ENCODE results near the gene RFX4.
"Not testable (repeated sequence)": the region's sequence is repeated elsewhere in the genome, so short reads cannot be mapped to it uniquely, and the experiment has no call there.

The RFX4 gene

DNA sequence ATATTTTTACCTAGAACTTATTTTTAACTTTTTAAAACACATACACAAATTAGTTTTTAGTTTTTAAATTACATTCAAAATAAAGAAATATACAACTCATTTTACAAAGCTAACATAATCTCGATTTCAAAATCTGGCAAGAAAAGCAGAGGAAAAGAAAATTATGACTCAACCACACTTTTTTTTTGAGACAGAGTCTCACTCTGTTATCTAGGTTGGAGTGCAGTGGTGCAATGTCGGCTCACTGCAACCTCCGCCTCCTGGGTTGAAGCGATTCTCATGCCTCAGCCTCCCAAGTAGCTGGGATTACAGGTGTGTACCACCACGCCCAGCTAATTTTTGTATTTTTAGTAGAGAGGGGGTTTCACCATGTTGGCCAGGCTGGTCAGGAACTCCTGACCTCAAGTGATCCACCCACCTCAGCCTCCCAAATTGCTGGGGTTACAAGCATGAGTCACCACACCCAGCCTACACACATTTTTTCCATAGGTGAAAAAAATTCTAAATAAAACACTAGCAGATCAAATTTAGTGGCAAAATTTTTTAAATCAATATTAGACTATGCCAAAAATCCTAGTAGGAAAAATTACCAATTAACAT is 143.9 kb downstream of the RFX4 start:
- DNase-seq (ENCODE audit: low spot score) = not testable (repeated sequence)

- DNase-seq (ENCODE audit: low spot score) = no peak
These were observed 146.8 kb downstream of the RFX4 start for GRCh38 chr12:106729611-106730010.

- no peak for DNase-seq (ENCODE audit: low spot score)
These were observed 150.1 kb downstream of the RFX4 start for GRCh38 chr12:106732890-106733289.

- no peak for DNase-seq (ENCODE audit: low spot score)
These were observed 150.9 kb downstream of the RFX4 start for GRCh38 chr12:106733660-106734059.

DNA sequence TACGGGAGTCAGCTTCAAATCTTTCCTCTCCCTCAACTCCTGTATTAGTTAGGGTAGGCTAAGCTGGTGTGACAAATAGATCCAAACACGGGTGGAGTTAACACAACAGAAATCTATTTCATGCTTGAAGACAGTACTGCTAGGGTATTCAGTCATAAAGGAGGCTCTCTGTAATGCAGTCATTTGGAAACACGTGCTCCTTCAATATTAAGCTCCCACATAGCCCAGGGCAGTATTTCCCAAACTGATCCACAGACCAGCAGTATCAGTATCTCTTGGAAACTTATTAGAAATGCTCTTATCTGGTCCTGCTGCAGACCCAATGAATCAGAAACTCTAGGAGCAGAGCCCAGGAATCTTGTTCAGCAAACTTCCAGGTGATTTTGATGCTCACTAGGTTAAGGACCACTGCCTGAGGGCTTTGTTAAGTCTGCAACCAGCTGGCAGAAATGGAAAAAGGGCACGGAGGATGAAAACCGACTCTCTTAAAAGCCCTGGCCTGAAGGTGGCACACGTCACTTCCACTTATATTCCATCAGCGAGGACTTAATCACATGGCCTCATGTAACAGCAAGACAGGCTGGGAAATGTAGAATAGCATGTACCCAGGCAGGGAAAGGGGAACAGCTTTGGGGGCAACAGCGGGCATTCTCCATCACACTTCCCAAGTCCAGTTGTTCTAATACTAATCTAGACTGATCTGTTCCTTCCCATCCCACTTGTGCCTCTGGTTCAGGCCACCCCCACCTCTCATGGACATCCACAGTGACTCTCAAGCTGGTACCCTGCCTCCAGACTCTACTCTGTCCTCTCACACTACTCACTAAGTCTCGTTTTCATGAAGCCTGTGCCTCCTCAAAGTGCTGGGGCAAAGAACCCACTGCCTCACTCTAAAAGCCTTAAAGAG is 153.5 kb downstream of the RFX4 start:
- DNase-seq (ENCODE audit: low spot score) = no peak

DNA sequence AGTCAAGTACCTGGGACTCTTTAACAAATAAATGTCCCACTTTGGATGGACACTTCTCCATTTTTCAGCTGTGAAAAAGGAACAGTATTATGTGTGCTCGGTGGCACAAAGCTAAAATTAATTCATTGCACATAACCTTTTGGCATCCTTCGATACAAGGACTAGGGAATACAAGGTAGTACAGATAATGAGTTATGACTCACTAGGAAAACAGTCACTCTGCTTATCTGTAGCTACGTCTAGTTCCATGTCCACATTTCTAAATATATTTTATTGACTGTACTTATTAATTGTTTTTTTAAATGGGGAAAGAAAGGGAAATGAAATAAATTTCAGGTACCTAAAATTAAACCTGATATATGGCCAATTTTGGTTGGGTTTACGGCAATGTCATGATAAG is 156.5 kb downstream of the RFX4 start:
- no peak for DNase-seq (ENCODE audit: low spot score)

DNA sequence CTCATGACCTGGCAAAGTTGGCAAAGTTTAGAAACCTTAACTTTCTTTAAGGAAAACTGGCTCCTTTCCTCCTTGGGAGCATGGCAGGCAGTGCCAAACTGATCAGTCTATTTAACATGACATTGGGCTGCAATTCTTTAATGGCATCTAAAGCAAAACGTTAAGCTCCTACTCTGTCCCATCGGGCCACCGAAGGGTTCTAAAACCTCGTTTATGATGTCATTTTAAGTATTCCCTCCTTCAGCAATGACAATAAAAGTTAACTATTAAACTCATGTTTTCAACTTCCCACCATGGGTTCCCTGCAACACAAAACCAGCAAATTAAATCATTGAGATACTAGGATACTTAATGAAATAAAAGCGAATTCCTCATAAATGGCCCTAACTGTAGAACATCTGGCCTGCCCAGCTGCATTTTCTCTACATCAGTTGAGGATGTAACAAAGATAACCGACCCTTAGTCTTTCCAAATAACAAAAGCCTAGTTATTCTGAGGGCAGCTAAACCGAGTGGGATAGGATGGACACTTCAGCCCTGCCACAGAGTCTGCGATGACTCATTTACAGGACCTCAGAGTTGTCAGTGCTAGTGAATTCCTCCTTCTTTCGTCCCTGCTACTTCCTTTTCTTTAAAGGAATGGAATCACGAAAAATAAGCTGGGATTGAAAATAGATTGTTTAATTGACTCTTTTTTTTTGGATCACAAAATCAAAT is 157.2 kb downstream of the RFX4 start:
- DNase-seq (ENCODE audit: low spot score) = no peak

GRCh38 chr12:106740818-106741217 is 158.0 kb downstream of the RFX4 start:
- no peak for DNase-seq (ENCODE audit: low spot score)

DNA sequence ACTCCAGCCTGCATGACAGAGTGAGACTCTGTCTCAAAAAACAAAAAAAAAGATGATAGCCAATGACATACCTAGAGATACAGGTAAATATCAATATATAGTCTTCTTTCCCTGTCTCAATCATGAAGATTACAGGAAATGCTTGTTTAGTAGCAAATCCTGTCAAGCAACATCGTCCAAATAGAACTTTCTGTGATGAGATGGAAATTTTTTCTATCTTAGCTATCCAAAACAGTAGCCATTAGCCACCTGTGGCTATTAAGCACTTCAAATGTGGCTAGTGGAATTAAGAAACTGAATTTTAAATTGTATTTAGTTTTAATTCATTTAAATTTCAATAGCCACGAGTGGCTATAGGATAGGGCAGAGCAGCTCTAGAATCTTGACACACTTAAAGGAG is 158.4 kb downstream of the RFX4 start:
- DNase-seq (ENCODE audit: low spot score) = no peak

- no peak for DNase-seq (ENCODE audit: low spot score)
These were observed 160.6 kb downstream of the RFX4 start for GRCh38 chr12:106743270-106743988.

GRCh38 chr12:106744600-106744999 is 161.8 kb downstream of the RFX4 start:
- no peak for DNase-seq (ENCODE audit: low spot score)

GRCh38 chr12:106745181-106745745 is 162.5 kb downstream of the RFX4 start:
- DNase-seq (ENCODE audit: low spot score) = no peak

GRCh38 chr12:106747973-106748436 is 165.2 kb downstream of the RFX4 start:
- no peak for DNase-seq (ENCODE audit: low spot score)

GRCh38 chr12:106750524-106750923 is 167.7 kb downstream of the RFX4 start:
- no peak for DNase-seq (ENCODE audit: low spot score)

- DNase-seq (ENCODE audit: low spot score) = no peak
These were observed 170.7 kb downstream of the RFX4 start for GRCh38 chr12:106753526-106753925.

DNA sequence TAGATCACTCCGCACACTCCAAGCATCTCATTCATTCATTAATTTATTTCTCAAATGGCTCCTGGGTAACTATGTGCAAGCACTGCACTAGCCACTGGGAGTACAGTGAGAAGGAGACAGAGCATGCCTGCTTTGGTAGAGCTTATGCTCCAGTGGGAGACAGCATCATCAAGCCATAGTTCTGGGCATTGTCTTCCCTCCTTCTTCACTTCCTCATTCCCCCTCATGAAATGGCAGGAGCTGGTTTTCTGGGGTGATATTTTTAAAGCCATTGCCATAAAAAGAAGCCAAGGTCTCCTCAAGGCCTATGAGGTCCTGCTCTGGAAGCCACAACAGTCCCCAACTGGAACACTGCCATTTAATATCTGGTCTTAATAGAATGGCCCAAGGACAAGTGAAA is 171.5 kb downstream of the RFX4 start:
- no peak for DNase-seq (ENCODE audit: low spot score)

GRCh38 chr12:106757623-106758348 is 175.0 kb downstream of the RFX4 start:
- no peak for DNase-seq (ENCODE audit: low spot score)

- DNase-seq (ENCODE audit: low spot score) = no peak
These were observed 175.7 kb downstream of the RFX4 start for GRCh38 chr12:106758349-106759110.

GRCh38 chr12:106759526-106760183 is 176.9 kb downstream of the RFX4 start:
- no peak for DNase-seq (ENCODE audit: low spot score)

- peak; percentile 42 for DNase-seq (ENCODE audit: low spot score)
These were observed 177.4 kb downstream of the RFX4 start for GRCh38 chr12:106760184-106760531.
